ENCODE data around the gene FRY.
"Not testable (repeated sequence)": the region's sequence is repeated elsewhere in the genome, so short reads cannot be mapped to it uniquely, and the experiment has no call there.

FRY gene

GRCh38 chr13:32031025-32031814, at the start of gene FRY:
Gene FRY, plus strand, starts transcription at chr13:32031774. Its CDS starts 22 bp downstream, at chr13:32031796.
- peak in 2 of 4 experiments; percentile 1 to 2 for DNase-seq

- no peak for DNase-seq
These were observed 49.5 kb upstream of the FRY start for GRCh38 chr13:31982124-31982523.

GRCh38 chr13:31982540-31982939, 49.0 kb upstream of the FRY start:
- DNase-seq: no peak

- DNase-seq: not testable (repeated sequence)
These were observed 47.9 kb upstream of the FRY start for GRCh38 chr13:31983696-31984095.

GRCh38 chr13:31984388-31984787, 47.2 kb upstream of the FRY start:
- DNase-seq: not testable (repeated sequence)

GRCh38 chr13:31986676-31987470, 44.7 kb upstream of the FRY start:
- no peak for DNase-seq

- no peak for DNase-seq
These were observed 43.9 kb upstream of the FRY start for GRCh38 chr13:31987535-31988170.

- not testable (repeated sequence) for DNase-seq
These were observed 37.2 kb upstream of the FRY start for GRCh38 chr13:31994367-31994766.

- DNase-seq: no peak
These were observed 35.0 kb upstream of the FRY start for GRCh38 chr13:31996601-31997000.

GRCh38 chr13:31997641-31998040, 33.9 kb upstream of the FRY start:
- no peak for DNase-seq

- no peak for DNase-seq
These were observed 33.4 kb upstream of the FRY start for GRCh38 chr13:31998131-31998530.

GRCh38 chr13:32000754-32001153, 30.8 kb upstream of the FRY start:
- DNase-seq: not testable (repeated sequence)

GRCh38 chr13:32001154-32001768, 30.3 kb upstream of the FRY start:
- DNase-seq: no peak

GRCh38 chr13:32001769-32002168, 29.8 kb upstream of the FRY start:
- no peak for DNase-seq

GRCh38 chr13:32002873-32003272, 28.7 kb upstream of the FRY start:
- no peak for DNase-seq

- DNase-seq: no peak
These were observed 24.1 kb upstream of the FRY start for GRCh38 chr13:32007494-32007893.

GRCh38 chr13:32008518-32009175, 22.9 kb upstream of the FRY start:
- DNase-seq: no peak

- DNase-seq: no peak
These were observed 22.2 kb upstream of the FRY start for GRCh38 chr13:32009362-32009761.

- DNase-seq: no peak
These were observed 21.4 kb upstream of the FRY start for GRCh38 chr13:32010136-32010535.

GRCh38 chr13:32011971-32012370, 19.6 kb upstream of the FRY start:
- no peak for DNase-seq

GRCh38 chr13:32013181-32013580, 18.4 kb upstream of the FRY start:
- DNase-seq: no peak

- DNase-seq: no peak
These were observed 15.5 kb upstream of the FRY start for GRCh38 chr13:32016119-32016518.

- no peak for DNase-seq
These were observed 14.9 kb upstream of the FRY start for GRCh38 chr13:32016631-32017030.
